Left cardiac atrium (tissue), 2 donors: ENCODE results near the gene TMEM270. TPM values are rescaled to one million over a fixed set of nuclear protein-coding genes. Genes with fewer than 3 reads are reported as not detected.

Experiments used
- total RNA-seq, 2 donors: library from RNA; stranded (reverse); fragmentation: NEBNext Ultra II Directional; extraction: Animal tissue kit (Norgen Biotek cat#: 25700); gene quantifications; one replicate each; pipeline ENCODE4 v1.2.1, GENCODE V29; 2021
- donor health status: DM: no; HTN: yes; CAD: no; lungs with severe emphysema.
- donor health status: DM: yes; HTN: yes; CAD: no.

The TMEM270 gene
- total RNA-seq, 2 donors from 2014 or later = not detected

Other genes with a start within 250 kb of the TMEM270 start
- 10 to 100 TPM; 14.0 to 29.1 TPM for gene MLXIPL, start 236.6 kb upstream of the TMEM270 start, total RNA-seq
- gene VPS37D, start 193.3 kb upstream of the TMEM270 start, total RNA-seq = 1 to 10 TPM; 1.4 to 2.5 TPM
- 10 to 100 TPM; 13.6 to 14.3 TPM for gene DNAJC30, start 177.7 kb upstream of the TMEM270 start, total RNA-seq
- gene BUD23, start 177.6 kb upstream of the TMEM270 start, total RNA-seq = 10 to 100 TPM; 70.3 to 72.5 TPM
- gene STX1A, start 141.5 kb upstream of the TMEM270 start, total RNA-seq = 1 to 10 TPM; 2.0 to 2.6 TPM
- 10 to 100 TPM; 22.6 to 27.4 TPM for gene ABHD11, start 122.4 kb upstream of the TMEM270 start, total RNA-seq
- gene CLDN3, start 90.9 kb upstream of the TMEM270 start, total RNA-seq = not detected
- gene CLDN4, start 30.2 kb upstream of the TMEM270 start, total RNA-seq = under 1 TPM in 1 of 2 donors, not detected in 1; 0.71 TPM
- under 1 TPM; 0.32 to 0.92 TPM for gene METTL27, start 18.6 kb upstream of the TMEM270 start, total RNA-seq
- gene ELN, start 167.0 kb downstream of the TMEM270 start, total RNA-seq = 100 to 1,000 TPM in 1 of 2 donors, 10 to 100 TPM in 1; 91.7 to 166 TPM
- gene LIMK1, start 222.6 kb downstream of the TMEM270 start, total RNA-seq = 10 to 100 TPM; 11.4 to 11.6 TPM